DMS53 treated with DMSO at 0.1 percent for 48 hours (cell line): ENCODE results near the gene MRTFB.
A peak's percentile ranks its signal among the peaks of the same experiment; 100 is the strongest.

Source experiments
- DNase-seq: peaks from one replicate; lab custom pipeline; 2025; ENCODE audit not compliant: unreplicated experiment; lab: John Stamatoyannopoulos, UW

MRTFB gene

GRCh38 chr16:14223632-14224031 is 152.5 kb downstream of the MRTFB start:
- no peak for DNase-seq

- no peak for DNase-seq
Measured at GRCh38 chr16:14225457-14225856, 154.3 kb downstream of the MRTFB start.

GRCh38 chr16:14232106-14232864 is 161.2 kb downstream of the MRTFB start:
- DNase-seq, result no peak

GRCh38 chr16:14236401-14236800 is 165.3 kb downstream of the MRTFB start:
- no peak for DNase-seq

GRCh38 chr16:14238756-14239155 is 167.6 kb downstream of the MRTFB start:
- DNase-seq, result no peak

DNA sequence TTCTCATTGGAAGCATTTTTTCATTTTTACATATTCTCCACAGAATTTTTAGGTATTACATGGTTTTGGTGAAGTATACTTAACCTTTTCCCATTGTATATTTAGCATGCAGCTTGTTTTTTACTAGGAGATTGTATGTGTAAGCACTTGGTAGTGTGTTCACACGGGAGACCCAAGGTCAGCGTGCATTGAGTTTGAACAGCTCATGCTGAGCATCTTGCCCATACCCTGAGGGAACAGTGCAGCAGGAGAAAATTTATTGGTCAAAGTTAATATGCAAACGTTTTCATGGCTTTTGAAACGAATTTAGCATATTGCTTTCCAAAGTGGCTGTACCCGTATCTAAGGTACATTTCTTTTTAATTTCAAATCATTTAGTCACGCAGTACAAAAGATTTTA is 168.7 kb downstream of the MRTFB start:
- no peak for DNase-seq

DNA sequence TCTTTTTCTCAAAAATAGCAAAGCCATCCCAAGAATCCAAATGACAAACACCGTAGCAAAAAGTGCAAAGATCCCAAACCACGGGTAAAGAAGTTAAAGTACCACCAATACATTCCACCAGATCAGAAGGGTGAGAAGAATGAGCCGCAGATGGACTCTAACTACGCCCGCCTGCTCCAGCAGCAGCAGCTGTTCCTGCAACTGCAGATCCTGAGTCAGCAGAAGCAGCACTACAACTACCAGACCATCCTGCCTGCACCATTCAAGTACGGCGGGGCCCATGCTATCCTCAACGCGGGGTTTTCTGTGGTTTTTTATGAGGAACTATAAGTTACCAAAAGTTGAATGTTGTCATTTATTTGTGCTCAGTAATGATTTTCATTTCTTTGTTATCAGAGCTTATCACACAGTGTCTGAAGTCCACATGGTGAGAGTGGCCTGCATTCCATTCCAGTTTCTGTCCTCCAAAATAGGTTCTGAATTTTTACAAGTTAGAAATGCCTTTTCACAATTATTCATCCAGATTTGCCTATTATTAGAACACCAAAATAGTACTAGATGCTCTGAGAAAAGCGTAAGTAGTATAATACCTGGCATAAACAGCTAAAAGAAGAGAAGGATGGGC is 169.2 kb downstream of the MRTFB start:
- no peak for DNase-seq

DNA sequence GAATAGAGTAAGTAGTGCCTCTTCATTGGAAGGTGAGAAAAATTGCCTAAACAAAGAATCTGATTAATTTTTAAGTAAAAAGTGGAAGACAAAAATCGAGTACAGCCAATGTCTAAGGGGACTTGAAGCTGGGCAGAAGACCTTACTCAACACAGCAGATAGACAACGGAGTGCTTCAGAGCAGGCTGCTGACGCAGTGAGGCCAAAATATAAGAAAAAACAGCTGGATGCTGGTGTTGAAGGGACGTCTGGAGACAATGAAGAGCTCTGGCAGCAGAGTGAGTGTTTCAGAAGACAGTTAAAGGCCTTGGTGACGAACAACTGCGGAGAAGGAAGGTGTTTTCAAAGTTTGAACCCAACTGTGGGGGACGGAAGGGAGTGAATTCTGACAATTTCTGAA is 169.8 kb downstream of the MRTFB start:
- no peak for DNase-seq

- no peak for DNase-seq
Measured at GRCh38 chr16:14241631-14242030, 170.5 kb downstream of the MRTFB start.

DNA sequence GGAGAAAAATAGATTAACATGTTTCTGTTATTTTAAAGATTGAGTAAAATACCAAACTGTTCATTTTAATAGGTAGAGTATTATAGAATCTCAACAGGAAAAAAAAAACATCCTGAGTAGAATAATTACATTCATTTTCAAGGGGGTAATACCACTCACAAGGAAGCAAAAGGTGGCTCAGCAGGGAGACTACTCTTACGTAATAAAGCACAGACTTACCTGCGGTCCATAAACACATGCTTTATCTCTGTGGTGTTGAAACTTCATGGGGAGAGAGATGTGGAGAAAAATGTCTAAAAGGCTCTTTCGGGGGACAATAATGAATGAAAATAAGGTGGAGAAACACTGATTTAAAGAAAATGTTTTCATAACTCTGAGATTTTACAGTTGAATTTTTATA is 171.7 kb downstream of the MRTFB start:
- no peak for DNase-seq

- DNase-seq, result no peak
Measured at GRCh38 chr16:14244196-14245010, 173.3 kb downstream of the MRTFB start.

GRCh38 chr16:14248791-14249190 is 177.7 kb downstream of the MRTFB start:
- no peak for DNase-seq

- DNase-seq, result no peak
Measured at GRCh38 chr16:14249291-14250032, 178.3 kb downstream of the MRTFB start.

DNA sequence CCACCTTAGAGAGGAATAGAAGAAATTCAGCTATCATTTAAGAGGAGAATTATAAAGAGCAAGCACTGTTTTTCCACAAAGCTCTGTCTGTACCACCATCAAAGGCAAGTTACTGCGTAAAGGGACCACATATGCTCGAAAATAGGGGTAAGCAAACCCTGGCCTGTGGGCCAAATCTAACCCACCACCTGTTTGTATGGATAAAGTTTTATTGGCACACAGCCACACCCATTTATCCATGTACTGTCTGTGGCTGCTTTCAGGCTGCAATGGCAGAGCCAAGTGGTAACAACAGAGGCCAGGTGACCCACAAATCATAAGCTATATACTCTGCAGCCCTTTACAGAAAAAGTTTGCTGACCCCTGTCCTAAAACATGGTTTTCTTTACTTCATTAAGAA is 180.3 kb downstream of the MRTFB start:
- no peak for DNase-seq

- no peak for DNase-seq
Measured at GRCh38 chr16:14252860-14253259, 181.7 kb downstream of the MRTFB start.

DNA sequence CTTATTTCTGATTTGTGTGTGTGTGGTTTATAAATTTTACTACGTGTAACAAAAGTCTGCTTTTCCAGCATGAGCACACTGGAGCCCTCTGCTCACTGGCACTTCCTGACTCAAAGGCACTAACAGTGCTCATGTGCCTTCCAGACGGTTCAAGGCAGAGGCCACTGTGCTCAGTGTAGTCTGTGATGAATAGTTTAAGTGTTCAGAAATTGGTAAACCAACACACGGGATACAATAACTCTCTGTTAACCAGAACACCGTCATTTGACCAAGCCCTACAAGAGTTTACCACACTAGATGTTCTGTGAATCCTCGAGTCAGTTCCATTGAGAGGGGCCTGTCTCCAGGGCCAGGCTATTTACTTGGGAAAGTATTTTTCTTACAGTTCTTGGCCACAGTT is 191.9 kb downstream of the MRTFB start:
- DNase-seq, result no peak

- no peak for DNase-seq
Measured at GRCh38 chr16:14263769-14264168, 192.7 kb downstream of the MRTFB start.

DNA sequence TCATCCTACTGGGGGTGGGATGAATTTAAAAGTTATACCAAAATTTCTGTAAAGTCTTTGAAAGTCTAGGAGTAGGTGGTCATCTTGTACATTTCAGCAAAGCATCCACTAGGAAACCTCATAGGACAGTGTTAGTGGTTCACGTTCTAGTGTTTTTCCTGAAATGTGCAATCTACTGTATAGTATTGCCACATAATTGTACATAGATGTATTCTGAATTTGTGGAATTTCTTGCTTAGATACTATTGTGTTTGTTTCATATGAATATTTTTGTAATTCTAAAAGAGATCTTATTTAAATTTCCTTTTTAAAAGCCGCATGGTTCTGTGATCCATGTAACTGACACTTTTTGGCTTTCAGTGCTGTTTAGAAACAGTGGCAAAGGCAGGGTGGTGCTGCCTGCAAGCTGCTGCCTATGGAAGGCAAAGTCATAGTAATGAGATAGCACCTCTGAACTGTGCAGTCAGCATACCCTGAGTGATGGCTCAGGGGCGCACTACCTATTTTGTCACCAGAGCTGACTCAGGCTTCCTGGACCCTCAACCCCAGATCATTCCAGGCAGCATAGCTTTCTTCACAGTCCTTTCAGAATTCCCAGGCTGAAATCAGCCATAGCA is 193.3 kb downstream of the MRTFB start:
- DNase-seq, result no peak

DNA sequence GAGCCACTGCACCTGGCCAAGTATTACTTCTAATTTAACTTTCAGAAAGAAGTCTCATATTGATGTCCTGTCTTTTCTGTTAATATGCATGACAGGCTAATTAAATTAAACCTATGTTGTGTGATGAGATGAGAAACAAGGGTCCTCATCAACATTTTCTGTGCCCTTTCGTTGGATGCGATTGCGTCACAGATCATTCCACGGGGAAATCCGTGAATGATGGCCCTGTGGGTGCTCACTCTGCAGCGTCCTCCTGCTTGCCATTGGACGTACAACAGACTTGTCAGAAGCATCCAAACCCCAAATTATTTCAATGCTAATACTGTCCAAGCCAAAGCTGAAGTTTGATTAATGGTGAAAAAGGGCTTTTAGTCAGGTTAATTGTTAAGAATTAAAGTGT is 197.0 kb downstream of the MRTFB start:
- DNase-seq, result no peak

- DNase-seq, result no peak
Measured at GRCh38 chr16:14275934-14276333, 204.8 kb downstream of the MRTFB start.

DNA sequence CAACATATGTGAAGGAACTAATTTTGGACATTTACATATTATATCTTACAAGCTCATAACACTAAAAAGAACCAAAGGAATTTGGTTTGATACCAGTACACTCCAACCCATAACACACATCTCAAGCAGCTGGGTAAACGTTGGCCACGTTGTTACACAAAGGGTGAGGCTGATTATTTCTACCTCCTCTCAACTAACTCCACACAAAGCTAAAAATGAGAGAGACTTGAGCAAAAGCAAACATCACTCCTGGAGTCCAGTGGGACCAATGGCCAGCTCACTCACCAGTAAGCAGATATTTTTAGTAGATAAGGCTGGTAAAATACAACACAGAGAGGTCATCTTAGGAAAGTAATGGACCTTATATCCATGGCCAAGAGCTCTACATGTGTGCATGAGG is 207.6 kb downstream of the MRTFB start:
- peak; percentile 19 for DNase-seq
